WTC11 (cell line): Measurements from ENCODE around the gene PDE1A.

Source experiments
- CTCF ChIP-seq: fragments of 200-600 bp; IDR thresholded peaks from 2 replicates; pipeline ENCODE4 v1.8.0; 2022; ENCODE audit warnings: antibody characterized with exemption
- ERG ChIP-seq: fragments of 250-450 bp; sonication (Bioruptor Pico); IDR thresholded peaks from 2 replicates; pipeline ENCODE4 v1.8.0; 2021; ENCODE audit warnings: mild to moderate bottlenecking
- ETV6 ChIP-seq: sonication (generic); formaldehyde crosslinking; IDR thresholded peaks from 2 replicates; pipeline ENCODE4 v1.8.1; 2022; ENCODE audit warnings: mild to moderate bottlenecking, missing genetic modification reagents
- GABPB1 ChIP-seq: sonication (generic); formaldehyde crosslinking; IDR thresholded peaks from 2 replicates; pipeline ENCODE4 v1.8.1; 2023; ENCODE audit warnings: mild to moderate bottlenecking, missing genetic modification reagents
- SP1 ChIP-seq: sonication (generic); formaldehyde crosslinking; conservative IDR thresholded peaks from 2 replicates; pipeline ENCODE4 v1.8.1; 2022; ENCODE audit warnings: missing genetic modification reagents
- ZNF512 ChIP-seq: sonication (generic); formaldehyde crosslinking; IDR thresholded peaks from 2 replicates; pipeline ENCODE4 v1.8.1; 2022; ENCODE audit warnings: missing genetic modification reagents, borderline replicate concordance
- TF ChIP-seq, protein P1 (sequence below): sonication (generic); formaldehyde crosslinking; IDR thresholded peaks from 2 replicates; pipeline ENCODE4 v1.8.0; 2022; ENCODE audit warnings: mild to moderate bottlenecking, missing genetic modification reagents
- TF ChIP-seq, protein P2 (sequence below): sonication (generic); formaldehyde crosslinking; IDR thresholded peaks from 2 replicates; pipeline ENCODE4 v1.8.1; 2022; ENCODE audit warnings: low read depth, missing genetic modification reagents, borderline replicate concordance

GRCh38 chr2:182197529-182197928, 229.3 kb downstream of the PDE1A start:
- TF ChIP-seq SP1 (CRISPR knock-in tag) (no peak), CTCF (no peak), ERG (no peak), GABPB1 (CRISPR knock-in tag) (no peak), ZNF512 (CRISPR knock-in tag) (no peak), ETV6 (no peak)
- TF ChIP-seq, protein P1, sequence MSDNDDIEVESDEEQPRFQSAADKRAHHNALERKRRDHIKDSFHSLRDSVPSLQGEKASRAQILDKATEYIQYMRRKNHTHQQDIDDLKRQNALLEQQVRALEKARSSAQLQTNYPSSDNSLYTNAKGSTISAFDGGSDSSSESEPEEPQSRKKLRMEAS, result no peak
- TF ChIP-seq, protein P2, sequence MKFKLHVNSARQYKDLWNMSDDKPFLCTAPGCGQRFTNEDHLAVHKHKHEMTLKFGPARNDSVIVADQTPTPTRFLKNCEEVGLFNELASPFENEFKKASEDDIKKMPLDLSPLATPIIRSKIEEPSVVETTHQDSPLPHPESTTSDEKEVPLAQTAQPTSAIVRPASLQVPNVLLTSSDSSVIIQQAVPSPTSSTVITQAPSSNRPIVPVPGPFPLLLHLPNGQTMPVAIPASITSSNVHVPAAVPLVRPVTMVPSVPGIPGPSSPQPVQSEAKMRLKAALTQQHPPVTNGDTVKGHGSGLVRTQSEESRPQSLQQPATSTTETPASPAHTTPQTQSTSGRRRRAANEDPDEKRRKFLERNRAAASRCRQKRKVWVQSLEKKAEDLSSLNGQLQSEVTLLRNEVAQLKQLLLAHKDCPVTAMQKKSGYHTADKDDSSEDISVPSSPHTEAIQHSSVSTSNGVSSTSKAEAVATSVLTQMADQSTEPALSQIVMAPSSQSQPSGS (CRISPR knock-in tag), result no peak
